Activated CD8-positive, alpha-beta memory T cell treated with anti-CD3 and anti-CD28 coated beads, Interleukin-2, amount 50 U/mL, for 48 hours (primary cell): ENCODE measurements around the gene UCP3.

Experiments
- DNase-seq: peaks from one replicate; pipeline ENCODE4 v3.0.0-alpha.2; 2020

Gene UCP3

DNA sequence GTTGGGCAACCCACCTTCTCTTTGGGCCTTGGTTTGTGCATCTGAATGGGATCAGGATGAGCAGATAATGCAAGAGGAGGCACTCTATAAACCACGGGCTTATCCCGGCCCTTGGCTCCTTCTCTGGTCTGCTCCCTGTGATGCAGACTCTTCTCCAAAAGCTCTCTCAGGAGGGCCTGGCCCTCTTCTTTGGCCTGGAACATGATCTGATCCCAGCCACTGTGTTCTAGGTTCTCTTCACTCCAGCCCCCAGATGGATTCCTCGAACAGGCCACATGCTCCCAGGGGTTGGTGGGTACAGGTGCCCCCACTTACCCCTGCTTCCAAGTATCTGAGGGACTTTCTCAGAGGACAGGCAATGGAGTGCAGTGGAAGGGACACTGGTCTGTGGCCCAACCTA lies 8.7 kb upstream of the UCP3 start:
- DNase-seq, result peak; percentile 48

DNA sequence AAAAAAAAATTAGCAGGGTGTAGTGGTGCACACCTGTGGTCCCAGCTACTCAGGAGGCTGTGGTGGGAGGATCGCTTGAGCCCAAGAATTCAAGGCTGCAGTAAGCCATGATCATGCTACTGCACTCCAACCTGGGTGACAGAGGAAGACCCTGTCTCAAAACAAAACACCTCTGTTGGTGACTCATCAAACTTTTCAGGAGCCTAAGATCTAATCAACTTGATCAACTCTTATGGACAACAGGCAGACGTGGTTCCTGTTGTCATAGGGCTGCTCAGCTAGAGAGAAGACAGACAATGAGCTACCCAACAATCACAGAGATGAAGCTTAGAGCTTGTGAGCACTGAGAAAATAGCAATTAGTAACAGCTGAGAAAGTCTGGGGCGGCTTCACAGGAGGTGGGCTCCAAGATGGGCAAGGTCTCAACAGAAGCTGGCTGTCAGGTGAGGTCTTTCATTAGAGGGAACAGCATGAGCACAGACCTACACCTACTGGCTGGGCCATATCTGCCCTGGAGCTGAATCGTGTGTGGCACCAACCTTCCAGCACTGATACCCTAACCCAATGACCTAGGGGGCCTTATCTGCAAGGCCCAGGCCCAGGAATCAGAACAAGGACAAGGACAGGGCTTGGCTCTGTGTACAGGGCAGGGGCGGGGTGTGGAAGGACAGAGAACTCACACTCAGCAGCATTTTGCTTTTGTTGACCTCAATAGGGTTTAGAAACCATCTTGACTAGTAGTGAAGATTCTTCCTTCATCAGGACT lies 7.2 kb upstream of the UCP3 start:
- peak; percentile 49 for DNase-seq

DNA sequence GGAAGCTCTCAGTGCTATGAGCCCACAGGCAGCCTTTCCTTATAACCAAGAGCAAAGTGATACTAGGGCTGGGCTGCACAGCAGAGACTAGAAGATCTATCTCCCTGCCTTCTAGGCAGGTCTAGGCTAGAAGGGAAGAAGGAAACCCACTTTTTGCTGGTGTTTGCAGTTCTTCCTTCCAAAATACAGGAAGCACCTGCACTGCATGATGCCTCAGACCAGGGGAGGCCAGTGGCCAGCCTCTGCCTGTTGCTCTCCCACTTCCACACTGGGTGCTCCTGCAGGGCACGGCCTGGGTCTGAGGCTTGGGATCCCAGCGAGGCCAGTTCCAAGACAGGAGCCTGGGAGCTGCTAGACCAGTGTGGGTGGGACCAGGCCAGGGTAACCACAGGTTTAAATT lies 6.0 kb upstream of the UCP3 start:
- DNase-seq, result peak; percentile 50

DNA sequence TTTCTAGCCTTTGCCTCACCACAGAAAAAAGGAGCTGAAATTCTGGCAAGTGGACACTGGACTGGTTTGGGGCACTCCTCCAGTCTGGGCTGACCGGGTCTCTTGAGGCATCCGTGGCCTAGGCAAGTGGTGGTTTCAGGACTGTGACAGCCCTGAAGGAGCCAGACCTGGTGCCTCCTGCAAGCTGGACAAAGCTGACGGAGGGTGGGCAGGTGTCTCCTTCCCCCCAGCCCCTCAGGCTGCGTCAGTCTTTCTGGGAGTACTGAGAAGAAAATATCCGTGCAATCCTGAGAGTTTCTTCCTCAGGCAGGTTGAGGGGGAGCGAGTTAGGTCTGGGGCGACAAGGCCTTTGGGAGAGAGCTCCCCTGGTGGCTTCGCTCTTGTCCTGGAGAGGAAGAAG lies 4.3 kb upstream of the UCP3 start:
- peak; percentile 50 for DNase-seq

DNA sequence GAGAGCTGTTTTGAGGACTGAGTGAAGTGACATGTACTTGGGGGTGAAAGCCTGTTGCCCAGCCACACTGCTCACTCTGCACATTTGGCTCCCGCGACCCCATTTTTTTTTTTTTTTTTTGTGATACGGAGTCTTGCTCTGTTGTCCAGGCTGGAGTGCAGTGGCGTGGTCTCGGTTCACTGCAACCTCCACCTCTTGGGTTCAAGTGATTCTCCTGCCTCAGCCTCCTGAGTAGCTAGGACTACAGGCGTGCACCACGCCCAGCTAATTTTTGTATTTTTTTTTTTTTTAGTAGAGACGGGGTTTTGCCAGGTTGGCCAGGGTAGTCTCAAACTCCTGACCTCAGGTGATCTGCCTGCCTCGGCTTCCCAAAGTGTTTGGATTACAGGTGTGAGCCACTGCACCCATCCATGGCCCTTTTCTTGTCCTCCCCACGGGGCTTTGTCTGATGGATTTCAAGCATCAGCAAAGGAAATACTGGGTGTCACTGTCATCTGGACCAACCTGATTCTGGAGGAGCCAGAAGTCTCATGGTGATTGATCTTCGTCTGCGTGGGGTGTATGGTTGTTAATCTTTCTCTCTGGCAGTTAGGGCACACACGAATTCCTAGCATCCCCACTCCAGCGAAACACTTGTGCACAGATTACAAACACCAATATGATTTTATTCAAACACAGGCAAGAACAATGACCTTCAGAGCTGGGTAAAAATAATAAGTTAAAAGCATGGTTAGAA lies 3.4 kb upstream of the UCP3 start:
- DNase-seq, result peak; percentile 52

DNA sequence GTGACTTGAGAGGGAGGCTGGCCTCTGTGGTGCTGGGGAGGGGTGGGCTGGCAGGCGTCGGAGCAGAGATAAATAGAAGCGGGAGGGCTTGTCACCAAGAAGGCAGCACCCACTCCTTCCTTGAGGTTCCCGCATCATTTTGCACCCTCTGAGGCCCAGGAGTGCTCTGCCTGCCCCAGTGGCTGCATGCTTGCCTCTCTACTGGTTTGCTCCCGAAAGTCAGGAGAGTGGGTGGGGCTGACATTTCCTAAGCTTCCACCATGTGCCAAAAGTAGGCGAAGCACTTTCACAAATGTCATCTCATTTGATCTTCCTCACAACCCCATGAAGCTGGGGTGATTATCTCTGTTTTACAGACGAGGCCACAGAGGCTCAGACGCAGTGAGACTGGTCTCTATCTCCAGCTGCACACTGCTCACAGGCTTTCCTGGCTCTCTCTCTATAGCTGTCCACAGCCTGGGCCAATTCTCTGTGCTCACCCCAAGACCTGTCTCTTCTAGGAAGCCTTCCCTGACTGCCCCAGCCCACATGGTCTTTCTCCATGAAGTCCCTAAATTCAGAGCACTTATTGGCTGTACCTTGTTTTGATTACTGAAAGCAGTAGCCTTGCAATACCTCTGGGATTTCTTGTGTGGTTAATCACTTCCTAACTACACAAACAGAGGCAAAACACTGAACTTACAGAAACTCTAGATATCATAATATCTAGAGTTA lies 2.6 kb upstream of the UCP3 start:
- DNase-seq, result peak; percentile 77

DNA sequence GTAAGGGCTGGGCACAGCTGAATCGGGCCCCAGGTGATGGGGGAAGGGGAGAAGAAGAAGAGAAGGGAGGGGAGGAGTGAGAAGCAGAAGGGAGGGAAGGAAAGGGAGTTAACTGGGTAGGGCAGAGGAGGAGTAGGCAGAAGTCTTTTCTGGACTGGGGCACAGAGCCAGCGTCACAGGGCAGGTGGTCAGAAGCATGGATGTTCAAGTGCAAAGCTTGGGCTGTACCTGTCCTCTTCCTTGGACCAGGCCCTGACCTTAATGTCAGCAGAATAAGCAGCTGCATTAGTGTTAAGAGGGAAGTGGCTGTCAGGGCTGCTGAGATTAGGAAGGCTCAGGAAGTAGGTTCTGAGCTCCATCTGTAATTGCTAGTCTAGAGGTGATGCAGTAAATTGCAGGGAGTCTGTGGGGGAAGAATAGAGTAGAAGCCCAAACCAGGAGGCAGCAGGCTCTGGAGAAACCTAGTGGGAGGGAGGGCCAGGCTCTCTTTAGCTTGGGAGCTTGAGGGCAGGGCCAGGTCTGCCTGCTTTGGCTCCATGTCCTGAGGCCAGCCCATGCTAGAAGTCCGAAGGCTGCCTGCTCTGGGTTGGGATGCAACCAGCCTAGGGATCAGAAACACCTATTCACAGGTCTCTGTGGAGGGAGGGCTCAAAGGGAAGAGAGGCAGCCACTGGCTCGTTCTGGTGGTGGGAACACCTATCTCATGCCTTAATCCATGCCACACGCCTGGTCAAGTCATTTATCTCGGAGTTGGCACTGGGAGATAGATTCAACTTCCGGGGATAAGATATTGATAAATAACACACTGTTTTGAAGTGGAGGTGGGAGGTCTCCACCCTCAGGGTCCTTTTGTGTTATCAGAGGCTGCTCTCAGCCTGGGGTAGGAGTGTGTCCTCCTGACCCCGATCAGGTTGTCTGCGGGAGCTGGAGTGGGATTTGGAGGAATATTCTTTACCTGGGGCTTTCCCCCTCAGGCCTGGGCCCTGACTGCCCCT lies 1.7 kb upstream of the UCP3 start:
- peak; percentile 64 for DNase-seq

DNA sequence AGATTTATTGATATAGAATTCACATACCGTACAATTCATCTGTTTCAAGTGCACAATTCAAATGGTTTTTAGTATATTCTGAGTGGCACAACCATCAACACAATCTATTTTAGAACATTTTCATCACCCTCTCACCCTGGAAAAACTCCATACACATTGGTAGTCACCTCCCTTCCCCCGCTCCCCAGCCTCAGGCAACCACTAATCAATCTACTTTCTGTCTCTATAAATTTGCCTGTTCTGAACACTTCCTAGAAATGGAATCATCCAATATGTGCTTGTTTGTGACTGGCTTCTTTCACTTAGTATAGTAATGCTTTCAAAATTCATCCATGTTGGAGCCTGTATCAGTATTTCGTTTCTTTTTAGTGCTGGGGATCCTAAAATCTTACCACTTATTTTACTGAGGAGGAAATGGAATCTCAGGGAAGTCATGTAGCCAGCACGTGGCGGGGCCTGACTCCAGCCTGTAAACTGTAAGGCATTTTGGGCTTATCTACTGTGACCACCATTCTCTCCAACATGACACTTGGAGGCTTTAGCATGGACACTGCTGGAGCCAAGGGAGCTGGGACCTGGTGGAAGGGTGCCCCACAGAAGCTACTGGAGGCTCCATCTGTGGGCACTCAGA lies 905 bp upstream of the UCP3 start:
- DNase-seq, result peak; percentile 52

DNA sequence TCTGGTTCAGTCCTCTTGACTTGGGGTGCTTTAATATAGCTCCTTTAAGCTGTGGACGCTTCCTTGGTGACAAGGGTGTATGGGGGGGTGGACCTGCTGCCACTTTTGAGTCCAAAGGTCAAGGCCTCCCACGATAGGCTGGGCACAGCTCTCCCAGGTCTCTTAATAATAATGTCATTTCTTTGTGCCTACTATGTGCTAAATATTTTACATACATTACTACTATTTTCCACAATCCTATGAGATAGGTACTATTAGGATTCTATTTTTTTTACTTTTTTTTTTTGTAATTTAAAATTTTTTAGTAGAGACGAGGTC lies 304 bp upstream of the UCP3 start:
- DNase-seq, result no peak

DNA sequence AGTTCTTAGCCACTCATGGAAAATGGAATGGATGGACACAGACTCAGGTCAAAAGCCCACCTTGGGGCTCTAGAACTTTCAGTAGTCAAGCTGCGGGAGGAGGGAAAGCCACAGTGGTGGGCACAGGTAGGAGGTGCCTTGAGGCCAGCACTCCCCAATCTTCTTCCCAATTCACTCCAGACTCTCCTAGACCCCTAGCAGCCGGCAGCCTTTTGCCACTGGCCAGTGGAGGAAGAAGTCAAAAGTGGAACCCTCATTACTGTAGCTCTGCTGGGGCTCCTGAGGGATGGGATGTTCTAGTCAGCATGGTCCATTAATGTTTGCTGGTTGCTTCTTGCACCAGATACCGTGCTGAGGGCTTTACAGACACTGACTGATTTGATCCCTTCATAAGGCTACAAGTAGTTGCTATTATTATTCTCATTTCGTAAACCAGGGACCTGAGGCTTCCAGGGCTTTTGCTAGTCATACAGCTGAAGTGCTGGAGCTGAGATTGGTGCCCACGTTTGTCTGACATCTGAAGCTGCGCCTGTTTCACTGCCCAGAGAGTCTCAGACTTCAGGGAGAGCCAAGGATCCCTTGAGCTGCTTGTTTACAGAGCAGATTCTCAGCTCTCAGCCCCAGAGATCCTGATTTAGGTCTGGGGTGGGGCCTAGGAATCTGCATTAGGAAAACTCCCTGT lies 1.1 kb downstream of the UCP3 start:
- DNase-seq, result peak; percentile 54

DNA sequence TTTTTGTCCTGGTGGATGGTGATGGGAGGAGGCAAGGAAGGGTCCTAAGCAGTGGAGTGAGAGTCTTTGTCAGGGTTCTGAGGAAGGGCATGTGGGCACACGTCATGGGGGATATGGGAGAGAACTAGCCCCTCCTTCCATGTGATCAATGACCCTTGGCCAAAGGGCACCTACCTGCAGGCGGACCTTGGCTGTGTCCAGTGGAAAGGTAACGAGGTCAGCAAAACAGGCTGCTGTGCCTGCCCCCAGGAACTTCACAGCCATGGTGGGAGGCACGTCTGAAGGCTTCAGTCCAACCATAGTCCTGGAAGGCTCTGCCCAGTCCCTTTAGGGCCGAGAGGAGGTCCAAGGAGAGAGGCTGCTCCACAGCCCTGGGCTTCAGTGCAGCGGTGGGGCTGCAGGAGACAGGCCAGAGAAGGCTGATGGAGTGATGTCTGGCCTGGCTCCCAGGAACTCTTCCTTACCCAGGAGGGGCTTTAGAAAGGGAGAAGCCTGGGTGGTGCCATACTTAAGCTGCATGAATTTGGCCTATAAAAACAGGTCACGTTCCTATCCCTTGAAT lies 2.1 kb downstream of the UCP3 start:
- peak; percentile 48 for DNase-seq

DNA sequence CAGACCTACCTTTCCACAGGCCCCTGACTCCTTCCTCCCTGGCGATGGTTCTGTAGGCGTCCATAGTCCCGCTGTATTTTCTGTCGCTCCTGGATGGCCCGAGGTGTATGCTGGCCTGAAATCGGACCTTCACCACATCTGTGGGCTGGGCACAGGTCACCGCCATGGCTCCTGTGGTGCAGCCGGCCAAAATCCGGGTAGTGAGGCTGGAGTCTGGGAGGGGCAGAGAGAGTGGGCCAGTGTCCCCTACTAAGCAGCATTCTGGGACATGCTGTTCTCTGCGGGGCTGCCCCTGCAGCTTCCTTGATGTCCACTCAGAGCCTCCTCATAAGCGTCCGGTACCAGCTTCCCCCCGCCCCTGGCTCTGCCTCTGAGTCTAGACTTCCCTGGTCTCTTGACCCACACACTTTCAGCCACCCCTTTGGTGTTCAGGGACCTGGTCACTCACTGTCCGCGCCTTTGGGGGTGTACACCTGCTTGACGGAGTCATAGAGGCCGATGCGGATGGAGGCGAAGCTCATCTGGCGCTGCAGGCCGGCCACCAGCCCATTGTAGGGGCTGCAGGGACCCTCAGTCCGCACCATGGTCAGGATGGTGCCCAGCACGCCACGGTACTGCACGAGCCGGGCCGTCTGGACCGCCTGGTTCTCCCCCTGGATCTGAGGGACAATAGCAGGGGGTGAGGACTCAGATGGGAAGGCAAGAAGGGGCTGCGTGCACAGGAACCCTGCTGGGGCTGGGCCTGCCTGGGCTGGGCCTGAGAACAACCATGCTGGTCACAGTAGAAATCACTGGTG lies 3.0 kb downstream of the UCP3 start:
- peak; percentile 55 for DNase-seq

DNA sequence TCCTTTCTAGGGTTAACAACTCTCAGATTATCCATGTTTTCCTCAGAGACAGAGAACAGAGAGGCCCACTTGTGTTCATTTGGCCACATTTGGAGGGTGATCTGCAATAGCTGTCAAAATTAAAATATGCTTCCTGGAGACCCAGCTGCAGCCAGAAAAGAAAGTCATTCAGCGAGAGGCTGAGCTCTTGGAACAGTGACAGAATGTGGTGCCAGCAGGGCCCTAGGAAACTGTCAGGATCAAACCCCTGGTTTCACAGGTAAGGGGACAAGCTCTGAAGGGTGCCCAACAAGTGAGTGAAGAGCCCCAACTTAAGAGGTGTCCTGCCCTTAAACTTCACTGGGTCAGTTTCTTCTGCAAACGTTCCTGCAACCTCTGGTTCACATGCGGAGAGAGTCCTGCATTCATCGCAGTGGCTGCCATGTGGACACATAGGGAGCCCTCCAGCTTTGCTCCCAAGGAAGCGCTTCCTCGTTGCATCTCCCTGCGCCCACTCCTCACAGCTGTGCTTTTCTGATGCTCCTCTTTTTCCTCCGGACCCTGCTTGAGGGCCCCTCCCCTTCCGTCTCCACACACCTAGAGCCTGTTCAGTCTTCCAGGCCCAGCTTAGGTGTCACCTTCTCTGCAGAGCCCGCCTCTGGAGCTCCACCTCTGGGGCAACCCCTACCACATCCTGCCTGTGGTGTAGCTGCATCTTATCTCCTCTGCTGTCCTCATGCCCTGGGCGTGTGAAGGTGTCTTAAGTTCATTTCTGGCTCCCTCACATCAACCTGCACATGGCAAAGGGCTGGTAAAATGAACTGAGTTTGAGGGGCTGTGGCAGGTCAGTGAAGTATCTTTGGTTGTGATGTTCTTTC lies 3.9 kb downstream of the UCP3 start:
- DNase-seq, result peak; percentile 82

DNA sequence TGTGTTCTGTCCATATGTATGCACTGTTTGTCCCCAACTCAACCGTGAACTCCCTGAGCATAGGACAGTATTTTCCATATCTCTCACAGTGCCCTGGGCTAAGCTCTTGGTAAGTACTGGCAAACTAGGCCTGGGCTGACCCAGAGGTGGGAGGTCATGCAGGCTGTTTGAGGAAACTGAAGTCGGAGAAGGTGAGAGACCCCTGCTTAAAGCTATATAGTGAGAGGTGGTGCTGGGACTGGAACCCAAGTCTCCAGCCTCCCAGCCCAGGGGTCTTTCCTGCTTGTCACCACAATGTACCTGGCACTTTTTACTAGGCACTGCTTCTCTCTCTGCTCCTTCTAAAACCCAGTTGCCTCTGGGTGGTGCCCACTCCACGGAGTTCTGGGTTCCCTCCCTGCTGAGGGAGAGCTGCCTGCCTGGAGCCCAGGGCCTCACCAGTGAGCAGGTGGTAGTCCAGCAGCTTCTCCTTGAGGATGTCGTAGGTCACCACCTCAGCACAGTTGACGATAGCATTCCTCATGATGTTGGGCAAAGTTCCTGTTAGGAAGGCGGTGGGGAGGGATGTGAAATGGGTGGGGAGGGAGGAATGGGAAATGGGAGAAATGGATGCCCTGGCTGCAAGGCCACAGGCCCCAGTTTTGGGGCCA lies 4.7 kb downstream of the UCP3 start:
- peak; percentile 45 for DNase-seq

DNA sequence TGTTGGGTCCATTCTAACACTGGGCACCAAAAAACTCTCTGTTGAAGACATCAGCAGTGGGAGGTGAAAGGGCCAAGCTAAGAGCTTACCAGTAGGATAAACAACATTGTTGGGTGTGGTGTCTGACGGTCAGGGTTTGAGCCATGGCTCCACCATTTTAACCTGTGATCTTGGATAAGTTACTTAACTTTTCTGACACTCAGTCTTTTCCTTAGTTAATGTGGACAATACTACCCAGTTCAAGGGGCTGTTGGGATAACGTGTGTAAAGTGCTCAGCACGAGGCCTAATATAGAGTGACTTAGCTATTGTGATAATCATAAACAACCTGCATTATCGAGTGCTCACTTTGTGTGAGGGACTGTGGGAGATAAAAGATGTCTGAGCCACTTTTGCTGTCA lies 6.1 kb downstream of the UCP3 start:
- DNase-seq, result peak; percentile 43

DNA sequence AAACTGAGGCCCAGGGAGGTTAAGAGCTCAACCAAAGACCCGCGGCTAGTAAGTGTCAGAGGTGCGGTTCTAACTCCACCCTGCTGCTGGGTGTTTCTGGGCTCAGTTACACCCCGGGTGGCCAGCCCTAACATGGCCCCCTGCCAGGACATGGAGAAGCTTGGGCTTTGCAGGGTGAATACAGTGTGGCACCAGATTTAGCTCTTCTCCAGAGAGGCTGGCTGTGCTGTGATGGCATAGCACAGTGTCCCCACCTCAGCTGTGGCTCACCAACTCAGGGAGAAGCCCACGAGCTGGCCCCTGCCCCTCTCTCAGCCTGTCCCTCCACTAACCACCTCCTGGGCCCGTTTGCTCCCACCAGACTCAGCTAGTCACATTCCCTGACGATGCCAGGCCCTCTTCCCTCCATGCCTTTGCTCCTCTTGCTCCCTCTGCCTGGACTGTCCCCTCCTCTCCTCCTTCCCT lies 7.0 kb downstream of the UCP3 start:
- peak; percentile 44 for DNase-seq

DNA sequence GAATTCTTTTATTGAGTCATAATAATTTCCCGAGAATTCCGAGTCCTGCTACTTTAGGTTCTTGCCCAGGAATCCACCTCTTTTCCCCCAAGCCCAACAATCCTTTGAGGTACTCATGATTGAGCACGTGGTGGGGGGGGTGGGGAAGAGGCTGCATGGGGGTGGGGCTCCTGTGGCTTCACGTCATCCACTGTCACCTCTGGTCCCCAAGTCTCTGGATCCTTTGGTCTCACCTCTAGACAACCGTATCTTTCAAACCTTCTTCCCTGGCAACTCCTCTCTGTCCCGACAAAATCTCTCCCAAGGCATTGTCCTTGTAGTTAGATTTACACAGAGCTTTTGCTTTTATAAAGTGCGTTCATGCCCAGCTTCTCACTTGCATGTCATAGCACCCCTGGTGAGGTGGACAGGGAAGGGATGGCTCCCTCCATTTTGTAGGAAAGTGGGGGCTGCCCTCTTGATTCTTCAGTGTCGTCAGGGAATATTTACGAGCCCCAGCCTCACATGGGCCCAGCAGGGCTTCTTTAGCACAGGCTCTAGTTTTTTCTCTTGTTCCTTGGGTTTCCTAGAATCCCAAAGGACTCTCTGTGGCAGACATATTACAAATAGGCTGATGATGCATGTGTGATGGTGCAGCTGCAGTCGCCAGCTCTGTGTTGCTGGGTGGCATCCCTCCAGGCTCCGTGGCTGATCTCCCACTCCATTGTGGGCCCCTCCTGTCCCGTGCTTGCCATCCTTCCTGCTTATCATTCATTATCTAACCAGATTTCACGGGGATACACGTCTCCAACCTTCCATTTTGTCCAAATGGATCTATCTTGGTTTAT lies 8.4 kb downstream of the UCP3 start:
- peak; percentile 48 for DNase-seq
